GM19035 (cell line): ENCODE data around the gene SLC6A7.

ENCODE experiments used
- ATAC-seq: cut with Tn5 transposase; IDR thresholded peaks from one replicate; pipeline ENCODE4 v1.9.1; 2021; ENCODE audit not compliant: unreplicated experiment

SLC6A7 gene

DNA sequence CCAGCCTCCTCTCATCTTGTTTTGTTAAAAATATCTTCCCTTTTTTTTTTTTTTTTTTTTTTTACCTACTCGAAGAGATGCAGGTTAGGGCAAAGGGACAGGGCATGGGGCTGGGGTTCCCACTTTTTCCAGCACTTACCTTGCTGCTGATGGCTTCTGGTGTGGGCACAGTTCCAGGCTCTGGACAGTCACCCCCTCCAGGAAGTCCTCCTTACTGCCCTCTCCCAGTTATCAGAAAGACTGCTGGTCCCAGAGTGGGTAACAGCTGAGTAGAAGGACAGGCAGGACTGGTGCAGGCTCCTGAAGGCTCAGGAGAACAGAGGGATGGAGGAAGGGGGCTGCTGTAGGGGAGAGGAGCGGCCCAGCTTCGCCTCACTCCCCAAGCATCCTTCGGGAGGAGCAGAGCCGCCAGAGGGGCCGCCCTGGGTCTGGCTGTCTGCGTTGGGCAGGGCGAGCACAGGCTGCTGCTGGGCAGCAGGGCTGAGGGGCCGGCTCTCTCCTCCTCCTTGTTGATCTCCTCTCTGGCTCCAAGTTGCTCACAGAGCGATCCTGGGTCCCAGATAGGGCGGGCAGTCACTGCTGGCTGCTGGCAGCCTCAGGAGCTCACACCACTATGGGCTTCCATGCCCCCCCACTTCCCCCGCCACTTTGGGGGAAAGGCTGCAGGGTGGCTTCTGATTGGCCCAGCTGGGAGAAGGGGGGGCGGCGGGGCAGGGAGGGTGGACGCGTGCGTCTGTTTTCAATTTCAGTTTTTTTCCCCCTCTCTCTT, 34.4 kb upstream of the SLC6A7 start, which contains the start of gene PDGFRB:
Gene PDGFRB, minus strand, starts transcription at position 588 of the 769 bp plus-strand sequence. CDS start 18,798 bp downstream, outside the sequence.
- ATAC-seq, result peak; percentile 69

- peak; percentile 15 for ATAC-seq
Observed at GRCh38 chr5:150156027-150156368, 33.9 kb upstream of the SLC6A7 start.

- no peak for ATAC-seq
Observed at GRCh38 chr5:150156540-150156939, 33.3 kb upstream of the SLC6A7 start.

DNA sequence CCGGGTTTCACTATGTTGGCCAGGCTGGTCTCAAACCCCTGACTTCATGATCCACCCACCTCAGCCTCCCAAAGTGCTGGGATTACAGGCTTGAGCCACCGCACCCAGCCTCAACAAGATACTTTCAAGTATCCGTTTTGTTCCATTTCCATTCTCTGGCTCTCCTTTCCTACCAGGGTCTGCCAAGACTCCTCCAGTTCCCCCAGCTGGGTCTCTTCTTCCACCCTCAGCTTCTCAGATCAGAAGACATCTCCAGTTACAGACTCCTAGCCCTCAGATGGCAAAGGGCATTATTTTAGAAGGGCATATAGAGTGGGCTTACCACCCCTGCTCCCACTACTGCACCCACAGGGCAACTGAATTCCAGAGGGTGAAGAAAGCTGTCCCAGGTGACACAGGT, 32.7 kb upstream of the SLC6A7 start:
- no peak for ATAC-seq

DNA sequence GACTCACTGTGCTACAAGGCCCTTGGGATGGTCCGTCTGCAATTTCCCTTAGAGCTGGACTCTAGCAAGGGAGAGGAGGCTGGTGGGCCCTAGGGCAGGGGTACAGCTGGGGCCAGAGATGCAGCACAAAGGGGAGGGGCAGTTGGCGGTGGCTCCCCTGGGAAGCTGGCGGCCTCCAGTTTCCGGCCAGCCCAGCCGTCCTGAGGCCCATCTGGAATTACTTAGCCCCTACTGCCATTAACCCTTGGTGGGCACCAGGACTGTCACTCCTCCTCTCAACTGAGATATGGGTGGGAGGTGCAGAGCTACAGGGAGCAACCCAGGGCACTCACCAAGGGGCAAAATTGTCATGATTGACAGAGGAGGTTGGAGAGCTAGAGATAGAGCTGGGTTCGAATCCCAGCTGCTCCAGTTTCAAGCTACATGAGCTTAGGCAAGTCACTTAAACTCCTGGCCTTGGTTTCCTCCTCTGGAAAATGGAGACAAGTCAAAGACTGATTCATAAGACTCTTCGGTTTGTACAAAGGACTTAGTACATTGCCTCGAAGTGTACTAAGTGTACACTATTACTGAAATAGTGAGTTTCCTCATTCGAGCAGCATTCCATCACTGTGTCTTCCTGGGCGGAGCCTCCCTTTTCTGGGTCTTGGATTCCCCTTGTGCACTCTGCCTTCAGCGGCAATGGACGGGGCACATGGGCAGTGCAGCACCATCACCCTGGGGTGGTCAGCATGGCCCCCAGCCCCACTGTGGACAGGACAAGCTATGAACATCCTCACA, 31.5 kb upstream of the SLC6A7 start:
- ATAC-seq, result no peak

GRCh38 chr5:150159031-150159430, 30.8 kb upstream of the SLC6A7 start:
- ATAC-seq, result no peak

GRCh38 chr5:150159741-150160179, 30.1 kb upstream of the SLC6A7 start:
- no peak for ATAC-seq

- no peak for ATAC-seq
Observed at GRCh38 chr5:150160448-150161081, 29.3 kb upstream of the SLC6A7 start.

DNA sequence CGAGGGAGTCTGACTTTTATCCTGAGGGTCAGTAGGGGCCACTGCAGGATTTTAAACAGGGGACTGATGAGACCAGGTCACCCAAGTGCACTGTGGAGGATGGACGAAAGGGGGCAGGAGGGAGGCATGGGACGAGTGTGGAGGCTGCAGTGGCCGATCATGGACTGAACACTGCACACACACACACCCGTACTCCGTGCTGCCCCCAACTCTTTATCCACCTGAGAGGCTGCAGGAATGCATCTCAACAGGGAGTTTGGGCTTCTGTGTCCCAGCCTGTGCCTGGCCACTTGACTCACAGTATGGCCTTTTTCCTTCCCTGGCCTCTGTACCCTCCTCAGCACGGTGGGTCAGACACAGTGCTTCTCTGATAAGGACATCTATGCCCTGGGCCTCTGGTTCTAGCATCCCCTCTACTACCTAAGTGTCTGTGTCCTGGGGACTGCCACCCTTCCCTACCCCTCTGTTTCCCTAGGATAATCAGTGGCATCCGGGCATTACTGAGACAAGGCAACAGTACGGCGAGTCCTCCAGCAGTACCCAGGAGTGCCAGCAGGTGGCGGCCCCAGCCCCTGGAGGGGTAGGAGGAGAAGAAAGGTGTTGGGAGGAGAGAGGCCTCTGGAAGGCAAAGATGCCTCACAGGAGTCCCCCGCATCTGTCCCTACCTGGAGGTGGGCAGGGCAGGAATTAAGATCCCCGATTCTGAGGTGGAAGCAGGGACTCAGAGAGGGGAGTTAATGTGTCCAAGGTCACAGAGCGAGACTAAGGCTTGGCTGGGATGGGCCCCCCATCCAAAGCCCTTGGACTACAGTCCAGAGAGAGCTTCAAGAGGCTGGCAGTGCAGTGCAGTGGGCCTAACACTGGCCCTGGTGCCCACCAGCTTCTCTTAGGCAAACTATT, 28.4 kb upstream of the SLC6A7 start:
- ATAC-seq, result peak; percentile 72

GRCh38 chr5:150162142-150162513, 27.7 kb upstream of the SLC6A7 start:
- ATAC-seq, result no peak

DNA sequence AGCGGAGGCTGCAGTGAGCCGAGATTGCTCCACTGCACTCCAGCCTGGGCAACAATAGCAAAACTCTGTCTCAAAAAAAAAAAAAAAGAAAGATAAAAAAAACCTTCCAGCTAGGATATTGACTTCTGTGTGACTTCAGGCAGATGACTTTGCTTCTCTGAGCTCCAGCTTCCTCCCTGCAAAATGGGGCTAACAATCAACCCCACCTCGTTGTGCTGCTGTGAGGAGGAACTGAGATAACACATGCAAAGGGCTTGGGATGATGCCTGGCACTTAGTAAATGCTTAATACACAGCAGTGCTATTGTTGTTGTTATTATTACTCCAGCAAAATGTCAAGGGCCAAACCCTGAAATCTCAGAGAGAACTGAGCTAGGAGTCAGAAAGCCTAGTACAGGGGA, 26.8 kb upstream of the SLC6A7 start:
- no peak for ATAC-seq

DNA sequence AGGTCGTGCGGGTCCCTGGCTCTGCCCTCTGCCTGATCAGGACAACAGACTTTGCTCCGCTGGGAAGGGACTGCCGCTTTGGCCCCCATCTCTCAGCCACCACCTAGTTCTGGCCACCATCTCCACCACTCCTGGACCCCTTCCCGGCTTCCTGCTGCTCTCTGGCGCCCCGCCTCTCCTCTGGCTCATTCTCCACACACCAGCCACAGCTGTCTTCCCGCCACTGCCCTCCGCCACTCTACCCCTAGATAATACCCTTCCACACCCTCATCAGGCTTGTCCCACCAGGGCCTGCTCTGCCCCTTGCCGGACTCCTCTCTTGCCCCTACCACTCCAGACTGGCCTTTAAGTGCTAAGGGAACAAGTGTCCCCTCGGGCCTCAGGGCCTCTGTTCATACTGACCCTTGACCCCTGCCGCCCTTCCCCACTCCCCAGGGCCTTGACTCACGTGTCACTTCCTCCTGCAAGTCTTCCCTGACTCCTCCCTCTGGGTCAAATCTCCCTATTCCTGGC, 26.3 kb upstream of the SLC6A7 start:
- ATAC-seq, result no peak

- no peak for ATAC-seq
Observed at GRCh38 chr5:150164211-150164980, 25.5 kb upstream of the SLC6A7 start.

GRCh38 chr5:150166037-150166649, 23.7 kb upstream of the SLC6A7 start:
- no peak for ATAC-seq

DNA sequence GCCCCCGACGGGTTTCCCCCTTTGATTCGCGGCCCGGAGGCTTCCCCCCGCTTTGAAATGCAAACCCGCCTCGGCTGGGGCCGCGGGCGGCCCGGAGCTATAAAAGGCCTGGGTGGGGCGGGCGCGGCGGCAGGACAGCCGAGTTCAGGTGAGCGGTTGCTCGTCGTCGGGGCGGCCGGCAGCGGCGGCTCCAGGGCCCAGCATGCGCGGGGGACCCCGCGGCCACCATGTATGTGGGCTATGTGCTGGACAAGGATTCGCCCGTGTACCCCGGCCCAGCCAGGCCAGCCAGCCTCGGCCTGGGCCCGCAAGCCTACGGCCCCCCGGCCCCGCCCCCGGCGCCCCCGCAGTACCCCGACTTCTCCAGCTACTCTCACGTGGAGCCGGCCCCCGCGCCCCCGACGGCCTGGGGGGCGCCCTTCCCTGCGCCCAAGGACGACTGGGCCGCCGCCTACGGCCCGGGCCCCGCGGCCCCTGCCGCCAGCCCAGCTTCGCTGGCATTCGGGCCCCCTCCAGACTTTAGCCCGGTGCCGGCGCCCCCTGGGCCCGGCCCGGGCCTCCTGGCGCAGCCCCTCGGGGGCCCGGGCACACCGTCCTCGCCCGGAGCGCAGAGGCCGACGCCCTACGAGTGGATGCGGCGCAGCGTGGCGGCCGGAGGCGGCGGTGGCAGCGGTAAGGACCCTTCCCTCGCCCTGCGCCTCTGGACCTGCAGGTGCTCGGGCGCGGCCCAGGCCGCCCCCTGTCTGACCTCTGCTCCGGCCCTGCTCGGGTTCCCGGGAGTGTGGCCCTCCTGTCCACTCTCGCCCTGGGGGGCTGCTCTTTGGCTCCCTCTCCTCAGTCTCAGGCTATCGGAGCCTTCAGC, 23.0 kb upstream of the SLC6A7 start, which contains the start of gene CDX1:
Gene CDX1, plus strand, starts transcription at position 129 of the 862 bp plus-strand sequence. Its CDS starts 99 bp downstream, at position 228.
- ATAC-seq, result no peak

- no peak for ATAC-seq
Observed at GRCh38 chr5:150167512-150167850, 22.4 kb upstream of the SLC6A7 start.

- no peak for ATAC-seq
Observed at GRCh38 chr5:150167908-150168307, 22.0 kb upstream of the SLC6A7 start.

DNA sequence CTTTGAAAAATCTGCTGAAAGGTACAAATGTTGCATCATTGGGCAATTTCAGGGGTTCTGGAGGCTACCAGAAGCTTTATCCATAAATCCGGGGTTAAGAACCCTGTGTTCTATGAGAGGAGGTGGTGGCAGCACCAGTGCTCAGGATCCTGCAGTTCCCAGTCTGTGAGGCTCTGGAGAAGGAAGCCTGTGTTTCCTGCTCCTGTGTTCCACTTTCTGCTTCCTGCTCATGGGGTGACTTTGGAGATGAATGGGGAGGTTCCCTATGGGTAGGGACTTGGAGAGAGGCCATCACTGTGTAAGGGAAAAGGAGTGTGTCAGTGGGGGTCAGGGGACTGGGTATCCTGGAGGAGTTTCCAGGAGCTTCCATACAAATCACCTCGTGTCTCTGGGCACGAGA, 21.0 kb upstream of the SLC6A7 start:
- ATAC-seq, result no peak
